Fibroblast of skin of back (primary cell): ENCODE measurements around the gene LYPD5.

Experiments used
- DNase-seq: peaks from one replicate; pipeline ENCODE4 v3.0.0-alpha.2; 2013

The LYPD5 gene

GRCh38 chr19:43751466-43752220 lies 50.6 kb downstream of the LYPD5 start:
- peak; percentile 56 for DNase-seq

DNA sequence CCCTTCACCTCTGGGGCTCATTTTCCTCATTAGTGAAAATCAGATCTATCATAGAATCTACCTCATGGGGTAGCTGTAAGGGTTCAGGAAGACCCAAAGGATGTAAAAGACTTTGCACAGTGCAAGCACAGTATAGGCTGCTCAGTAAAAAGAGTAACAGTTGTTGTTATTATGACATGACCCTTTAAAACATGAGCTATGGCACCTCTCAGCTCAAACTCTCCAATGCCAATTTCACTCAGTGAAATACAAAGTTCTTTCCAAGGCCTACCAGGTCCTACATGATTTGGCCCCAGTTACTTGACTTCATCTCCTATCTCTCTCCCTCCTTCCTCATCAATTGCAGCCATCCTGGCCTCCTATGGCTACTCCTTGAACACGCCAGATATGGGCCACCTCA lies 52.3 kb downstream of the LYPD5 start:
- no peak for DNase-seq

DNA sequence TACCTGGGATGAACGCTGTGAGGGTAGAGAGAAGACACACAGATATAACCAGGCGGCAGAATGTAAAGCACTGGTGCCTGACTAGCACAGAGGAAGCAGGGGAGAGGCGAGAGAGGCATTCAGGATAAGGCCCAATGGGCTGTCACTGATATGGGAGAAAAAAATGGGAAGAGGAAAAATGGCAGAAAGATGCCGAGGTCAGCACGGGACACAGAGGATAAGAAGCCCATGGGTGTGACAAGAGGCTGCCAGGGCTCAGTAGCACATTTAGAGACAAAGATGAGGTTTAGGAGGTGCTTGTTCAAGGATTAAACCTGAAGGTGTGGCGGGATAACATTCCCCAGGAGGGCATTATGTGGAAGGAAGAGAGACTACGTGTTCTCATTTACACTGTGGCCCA lies 53.1 kb downstream of the LYPD5 start:
- no peak for DNase-seq

DNA sequence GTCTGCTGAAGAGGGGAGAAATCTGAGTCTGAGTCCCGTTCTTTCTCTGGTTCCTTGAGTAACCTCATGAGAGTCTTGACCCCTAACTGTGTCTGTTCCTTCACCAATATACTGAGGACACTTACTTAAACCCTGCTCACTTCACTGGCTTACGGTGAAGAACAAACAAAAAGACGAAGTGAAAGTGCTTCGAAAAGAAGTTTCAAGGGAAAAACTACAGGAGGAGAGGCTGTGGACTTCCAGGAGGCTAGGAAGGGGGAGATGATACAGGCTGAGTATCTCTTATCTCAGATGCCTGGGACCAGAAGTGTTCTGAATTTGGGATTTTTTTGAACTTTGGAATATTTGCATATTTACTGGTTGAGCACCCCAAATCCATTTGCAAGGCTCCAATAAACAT lies 53.6 kb downstream of the LYPD5 start:
- DNase-seq = no peak

- no peak for DNase-seq
Observed at GRCh38 chr19:43748205-43748594, 54.0 kb downstream of the LYPD5 start.

DNA sequence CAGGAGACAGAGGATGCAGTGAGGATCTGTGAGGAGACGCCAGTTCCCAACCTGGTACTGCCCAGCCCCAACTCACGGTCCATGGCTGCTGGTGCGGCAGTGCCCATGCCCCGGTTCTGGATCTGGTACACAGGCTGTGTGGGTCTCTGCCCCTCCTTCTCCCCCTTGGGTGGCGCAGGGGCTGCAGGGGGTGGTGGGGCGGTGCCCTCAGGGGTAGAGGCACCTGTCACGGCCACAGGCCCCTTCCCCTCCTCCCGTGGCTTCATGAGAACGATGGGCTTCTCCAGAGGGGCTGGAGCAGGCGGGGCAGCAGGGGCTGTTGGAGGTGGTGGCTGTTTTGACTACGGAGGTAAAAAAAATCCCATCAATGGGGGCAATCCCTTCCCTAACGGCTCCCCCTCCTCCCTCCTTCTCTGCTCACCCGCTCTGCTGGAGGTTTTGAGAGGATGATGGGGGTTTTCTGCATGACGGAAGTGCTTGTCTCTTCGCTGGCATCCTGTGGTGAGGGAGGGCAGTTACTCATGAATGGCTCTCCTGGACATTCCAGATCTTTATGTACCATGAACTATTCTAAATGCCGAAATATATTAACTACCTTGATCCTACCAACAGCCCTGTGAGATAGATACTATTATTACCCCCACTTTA lies 54.6 kb downstream of the LYPD5 start:
- no peak for DNase-seq
